Activated CD8-positive, alpha-beta memory T cell treated with anti-CD3 and anti-CD28 coated beads, Interleukin-2, amount 50 U/mL, for 24 hours (primary cell): Measurements from ENCODE around the gene TTC32.
A peak's percentile ranks its signal among the peaks of the same experiment; 100 is the strongest.
"Not testable (repeated sequence)": the region's sequence is repeated elsewhere in the genome, so short reads cannot be mapped to it uniquely, and the experiment has no call there.

Source experiments
- DNase-seq: peaks from one replicate; pipeline ENCODE4 v3.0.0-alpha.2; 2020; ENCODE audit errors: extremely low read depth

TTC32 gene

DNA sequence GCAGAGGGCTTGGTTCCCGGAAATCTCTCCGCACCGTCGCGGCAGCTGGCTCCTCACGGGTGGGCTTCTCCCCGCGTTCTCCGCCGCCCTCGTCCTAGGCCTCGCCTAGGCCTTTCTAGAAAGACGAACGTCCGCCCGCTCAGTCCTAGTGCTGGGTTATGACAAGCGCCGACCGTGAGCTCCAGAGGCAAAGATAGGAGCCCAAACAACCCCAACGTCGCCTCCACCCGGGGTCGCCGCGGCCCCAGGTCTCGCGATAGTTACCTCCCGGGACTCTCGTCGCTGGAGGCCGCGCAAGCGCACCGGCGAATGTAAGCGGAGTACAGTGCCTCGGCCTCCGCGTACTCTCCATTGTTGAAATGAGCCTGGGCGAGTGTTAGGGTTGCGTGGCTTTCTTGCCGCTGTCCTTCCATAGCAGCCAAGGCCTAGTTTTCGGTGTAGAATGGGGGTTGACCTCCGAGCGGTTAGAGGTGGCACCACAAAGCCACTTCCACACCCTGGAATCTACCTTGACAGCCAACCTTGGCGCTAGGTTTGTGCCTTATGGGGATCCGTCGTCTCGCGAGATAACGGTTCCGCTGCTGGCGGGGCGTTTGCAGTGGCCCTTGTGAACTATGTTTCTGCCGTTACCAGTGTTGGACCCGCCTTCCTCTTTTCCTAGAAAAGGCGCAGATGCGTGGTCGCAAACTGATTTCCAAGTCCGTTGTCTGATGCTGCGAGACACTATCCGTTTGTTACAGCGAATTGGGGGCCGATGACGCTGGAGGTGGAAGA is at the start of gene TTC32:
TSS of gene TTC32 (minus strand) at position 542 of the 774 bp plus-strand sequence. CDS start at position 413, 129 bp downstream.
- peak; percentile 74 for DNase-seq

DNA sequence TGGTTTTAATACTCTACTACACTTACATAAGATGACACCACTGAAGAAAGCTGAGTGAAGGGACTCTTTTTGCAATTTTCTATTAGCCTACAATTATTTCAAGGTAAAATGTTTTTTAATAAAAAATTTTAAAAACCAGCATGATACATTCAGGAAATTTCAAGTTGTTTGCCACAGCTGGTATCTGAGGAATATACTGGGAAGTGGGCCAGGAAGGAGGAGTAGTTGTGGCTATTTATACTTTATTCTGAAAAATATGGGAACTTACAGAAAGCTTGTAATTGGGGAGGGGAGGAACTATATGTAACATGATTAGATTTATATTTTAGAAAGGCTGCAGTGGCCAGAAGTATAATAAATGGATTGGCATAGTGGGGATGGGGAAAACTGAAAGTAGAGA is 47.3 kb upstream of the TTC32 start:
- no peak for DNase-seq

DNA sequence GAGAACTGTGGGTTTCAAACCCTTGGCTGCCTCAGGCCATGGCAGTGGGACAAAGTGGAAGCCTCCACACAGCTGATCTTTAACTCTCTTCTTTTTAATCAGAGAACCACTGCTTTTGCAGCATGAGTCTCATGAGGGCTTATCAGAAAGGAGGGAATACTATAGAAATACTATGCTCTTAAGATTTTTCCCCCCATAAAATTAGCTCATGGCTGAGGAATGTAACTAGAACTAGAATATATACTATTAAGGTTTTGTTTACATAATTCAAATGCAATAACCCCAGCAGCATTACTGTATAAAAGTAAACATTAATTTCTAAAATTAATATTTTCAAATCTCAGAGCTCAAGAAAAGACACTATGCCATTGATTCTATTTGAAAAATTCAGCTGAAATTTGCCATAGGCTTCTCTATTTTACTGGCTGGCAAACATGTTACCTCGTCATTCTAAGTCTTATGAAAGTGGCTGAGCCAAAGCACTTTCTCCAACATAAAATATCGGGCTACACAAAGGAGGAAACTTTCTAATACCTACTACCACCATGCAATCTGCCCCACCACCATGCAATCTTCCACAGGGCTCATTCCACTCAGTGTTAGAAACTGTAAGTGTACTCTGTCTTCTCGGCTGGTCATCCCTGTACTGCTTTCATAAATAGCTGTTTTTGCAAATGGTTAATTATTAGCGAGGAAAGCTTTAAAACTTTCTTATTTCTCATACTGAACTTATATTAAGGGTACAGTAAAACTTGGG is 45.6 kb upstream of the TTC32 start:
- no peak for DNase-seq

DNA sequence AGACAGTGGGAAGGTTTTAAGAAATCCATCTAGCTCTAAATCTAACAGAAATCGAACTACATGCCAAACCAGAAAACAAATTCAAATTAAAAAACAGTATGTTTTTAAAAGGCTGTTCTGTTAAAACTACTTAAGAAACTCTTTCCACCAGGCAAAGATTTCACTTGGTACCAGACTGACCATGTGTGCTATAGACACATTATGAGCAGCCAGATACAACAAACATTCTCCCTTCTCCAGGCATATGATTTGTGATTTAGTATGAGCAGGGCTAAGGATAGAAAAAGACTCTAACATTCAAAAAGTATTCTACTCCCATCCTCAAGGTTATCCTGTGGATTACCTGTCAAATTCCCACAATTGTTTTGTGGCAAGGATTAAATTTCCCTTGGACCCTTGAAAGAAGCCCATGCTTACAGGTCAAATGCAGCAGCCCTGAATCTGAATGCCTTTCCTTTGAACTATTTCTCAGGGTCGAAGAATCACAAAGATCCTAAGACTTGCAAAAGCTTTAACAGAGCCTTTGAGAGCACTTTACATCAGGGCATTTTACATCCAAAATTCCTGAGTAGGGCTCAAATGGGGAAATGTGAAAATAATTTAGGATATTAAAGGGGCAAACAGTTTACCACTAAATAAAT is 42.5 kb upstream of the TTC32 start:
- no peak for DNase-seq

DNA sequence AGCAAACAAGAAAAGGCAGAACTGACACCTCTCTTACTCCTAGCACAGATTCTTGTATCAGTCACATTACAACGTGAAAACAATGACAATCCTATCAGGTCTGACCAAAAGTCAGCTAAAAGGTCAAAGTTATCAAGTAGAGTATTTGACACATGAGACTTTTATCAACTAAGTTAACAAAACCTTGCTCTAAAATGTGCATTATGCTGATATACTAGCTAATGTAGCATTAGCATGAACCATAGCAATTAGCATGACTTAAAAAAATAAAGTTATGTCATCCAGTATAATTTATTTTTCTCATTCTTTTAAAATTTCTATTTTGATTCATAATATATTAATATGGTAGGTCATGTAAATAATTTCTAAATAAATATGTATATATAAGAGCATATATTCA is 41.4 kb upstream of the TTC32 start:
- no peak for DNase-seq

DNA sequence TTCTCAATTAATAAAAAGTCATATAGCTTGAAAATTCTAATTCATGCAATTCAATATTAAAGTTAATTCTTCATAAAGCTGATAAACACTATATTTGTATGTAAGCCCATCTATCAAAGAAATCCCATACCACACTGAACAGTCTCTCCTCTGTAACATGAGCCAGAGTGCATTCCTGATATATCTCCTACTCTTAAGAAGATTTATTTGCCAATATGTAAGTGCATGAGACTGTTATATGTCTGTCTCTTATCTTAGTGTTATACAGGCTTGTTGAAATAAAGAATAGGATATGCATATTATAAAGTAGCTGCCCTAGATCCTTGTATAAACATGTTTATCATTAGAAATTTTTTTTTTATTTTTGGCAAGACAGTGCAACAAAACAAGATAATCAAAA is 40.4 kb upstream of the TTC32 start:
- no peak for DNase-seq

DNA sequence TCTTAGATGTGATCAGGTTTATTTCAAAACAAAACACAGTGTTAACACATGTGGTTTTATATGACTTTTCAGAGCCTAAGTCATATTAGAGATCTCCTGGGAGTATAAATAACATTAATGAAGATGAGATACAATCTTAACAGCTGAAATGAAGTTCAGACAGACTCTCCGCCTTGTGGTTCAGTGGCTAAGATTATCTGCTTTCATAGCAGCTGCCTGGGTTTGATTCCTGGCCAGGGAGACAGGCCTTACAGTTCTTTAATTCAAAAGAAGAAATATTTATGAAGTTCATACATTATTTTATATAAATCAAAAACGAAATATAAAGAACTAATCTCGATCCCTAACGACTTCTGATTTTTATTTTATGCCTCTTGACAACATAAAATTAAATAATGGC is 35.2 kb upstream of the TTC32 start:
- no peak for DNase-seq

DNA sequence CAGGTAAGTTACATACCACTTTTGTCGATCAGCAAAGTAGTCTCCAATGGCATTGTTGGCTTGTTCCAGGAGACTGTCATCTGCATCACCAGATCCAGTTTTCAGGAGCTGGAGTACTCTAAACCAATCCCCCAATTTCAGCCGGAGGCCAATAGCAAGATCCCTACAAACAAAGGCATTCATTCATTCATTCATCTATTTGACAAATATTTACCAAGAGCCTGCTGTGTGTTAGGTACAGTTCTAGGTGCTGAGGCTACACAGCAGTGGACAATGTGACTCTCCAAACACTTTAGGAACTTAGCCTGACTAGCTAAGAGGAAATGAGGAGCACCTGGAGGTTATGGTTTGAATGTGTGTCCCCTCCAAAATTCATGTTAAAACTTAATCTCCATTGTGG is 34.4 kb upstream of the TTC32 start:
- no peak for DNase-seq

DNA sequence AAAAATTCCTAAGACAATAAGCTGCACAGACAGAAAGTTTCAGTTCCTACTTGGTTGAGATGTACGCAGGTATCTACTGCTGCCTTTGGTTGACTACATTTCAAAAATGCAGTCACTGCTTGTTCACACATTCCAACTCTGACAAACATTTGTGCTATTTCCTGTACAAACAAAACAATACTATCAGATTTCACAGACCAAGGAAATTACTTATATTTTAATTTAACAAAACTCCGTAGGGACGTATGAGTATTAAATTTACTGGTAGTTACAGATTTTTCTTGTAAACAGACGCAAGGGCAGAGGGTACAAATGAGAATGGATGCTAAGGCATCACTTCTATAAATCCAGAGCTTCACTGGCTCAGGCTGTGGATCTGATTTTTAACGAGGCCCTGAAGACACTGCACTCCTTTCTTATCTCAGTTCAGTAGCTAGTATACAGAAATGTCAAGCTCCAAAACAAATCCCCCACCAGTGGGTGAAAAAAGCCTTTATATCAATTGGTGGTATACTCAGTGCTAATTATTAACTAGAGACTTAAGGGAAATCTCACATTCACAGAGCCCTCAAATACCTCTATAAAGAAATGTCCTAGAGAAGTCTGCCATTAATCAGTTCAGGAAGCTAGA is 31.7 kb upstream of the TTC32 start:
- DNase-seq, result no peak

DNA sequence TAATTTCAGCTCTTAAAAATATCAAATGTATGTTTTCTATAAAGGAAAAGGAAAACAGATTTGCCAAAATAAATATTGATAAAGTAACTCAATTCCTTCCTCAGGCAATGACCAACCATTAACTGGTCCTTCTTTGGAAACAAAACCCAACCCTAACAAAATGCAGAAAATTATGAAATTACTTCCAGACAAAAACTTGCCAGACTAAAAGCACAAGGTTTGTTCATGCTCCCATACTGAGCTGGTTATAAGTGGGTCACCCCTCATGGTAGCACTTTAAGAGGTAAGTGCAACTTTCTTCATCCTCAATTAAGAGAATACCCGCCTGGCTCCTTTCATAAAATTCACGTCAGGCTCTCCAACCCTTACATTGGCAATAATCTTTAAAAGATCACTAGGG is 31.1 kb upstream of the TTC32 start:
- DNase-seq, result no peak

DNA sequence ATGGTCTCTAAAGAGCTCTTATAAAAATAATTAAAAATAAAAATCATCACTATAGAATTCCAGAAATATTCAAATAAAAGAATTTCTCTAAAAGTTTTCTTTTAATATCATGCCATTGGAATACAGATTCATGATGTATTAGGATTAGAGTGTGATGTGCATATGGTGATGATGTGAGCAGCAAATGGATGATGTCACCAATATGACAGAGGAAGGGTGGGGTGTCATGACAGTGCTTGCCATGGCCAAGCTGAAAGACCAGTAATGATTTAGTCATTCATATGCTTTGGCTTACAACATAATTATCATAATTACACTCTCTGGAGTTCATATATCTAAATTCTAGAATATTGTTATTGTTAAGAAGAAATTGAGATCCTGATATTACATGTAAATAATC is 27.4 kb upstream of the TTC32 start:
- no peak for DNase-seq

DNA sequence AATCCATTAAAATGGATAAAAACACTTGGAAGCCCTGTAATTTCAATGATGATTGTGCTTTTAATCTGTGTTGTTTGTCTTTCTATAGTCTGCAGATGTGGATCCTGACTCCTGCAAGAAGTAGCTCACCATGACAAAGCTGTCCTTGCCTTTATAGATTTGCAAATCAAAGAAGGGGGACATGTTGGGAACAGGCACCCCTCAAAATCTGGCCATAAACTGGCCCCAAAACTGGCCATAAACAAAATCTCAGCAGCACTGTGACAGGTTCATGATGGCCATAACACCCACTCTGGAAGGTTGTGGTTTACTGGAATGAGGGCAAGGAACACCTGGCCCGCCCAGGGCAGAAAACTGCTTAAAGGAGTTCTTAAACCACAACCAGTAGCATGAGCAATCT is 26.0 kb upstream of the TTC32 start:
- not testable (repeated sequence) for DNase-seq

DNA sequence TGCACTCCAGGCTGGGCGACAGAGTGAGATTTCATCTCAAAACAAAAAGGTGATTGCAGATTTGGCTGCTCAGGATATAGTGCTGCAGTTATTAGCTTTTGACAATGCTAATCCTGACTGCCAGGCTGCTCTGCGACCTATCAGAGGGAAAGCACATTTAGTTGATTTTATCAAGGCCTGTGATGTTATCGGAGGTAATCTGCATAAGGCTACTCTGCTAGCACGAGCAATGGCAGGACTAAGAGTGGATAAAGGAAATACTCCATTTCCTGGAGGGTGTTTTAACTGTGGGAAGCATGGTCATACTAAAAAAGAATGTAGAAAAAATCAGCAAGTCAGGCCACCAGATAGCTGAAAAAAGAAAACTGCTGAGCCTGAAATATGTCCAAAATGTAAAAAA is 22.7 kb upstream of the TTC32 start:
- DNase-seq, result not testable (repeated sequence)

DNA sequence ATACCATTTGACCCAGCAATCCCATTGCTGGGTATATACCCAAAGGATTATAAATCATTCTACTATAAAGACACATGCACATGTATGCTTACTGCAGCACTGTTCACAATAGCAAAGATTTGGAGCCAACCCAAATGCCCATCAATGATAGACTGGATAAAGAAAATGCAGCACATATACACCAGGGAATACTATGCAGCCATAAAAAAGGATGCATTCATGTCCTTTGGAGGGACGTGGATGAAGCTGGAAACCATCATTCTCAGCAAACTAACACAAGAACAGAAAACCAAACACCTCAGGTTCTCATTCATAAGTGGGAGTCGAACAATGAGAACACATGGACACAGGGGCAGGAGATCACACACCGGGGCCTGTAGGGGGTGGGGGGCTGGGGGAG is 20.4 kb upstream of the TTC32 start:
- not testable (repeated sequence) for DNase-seq

DNA sequence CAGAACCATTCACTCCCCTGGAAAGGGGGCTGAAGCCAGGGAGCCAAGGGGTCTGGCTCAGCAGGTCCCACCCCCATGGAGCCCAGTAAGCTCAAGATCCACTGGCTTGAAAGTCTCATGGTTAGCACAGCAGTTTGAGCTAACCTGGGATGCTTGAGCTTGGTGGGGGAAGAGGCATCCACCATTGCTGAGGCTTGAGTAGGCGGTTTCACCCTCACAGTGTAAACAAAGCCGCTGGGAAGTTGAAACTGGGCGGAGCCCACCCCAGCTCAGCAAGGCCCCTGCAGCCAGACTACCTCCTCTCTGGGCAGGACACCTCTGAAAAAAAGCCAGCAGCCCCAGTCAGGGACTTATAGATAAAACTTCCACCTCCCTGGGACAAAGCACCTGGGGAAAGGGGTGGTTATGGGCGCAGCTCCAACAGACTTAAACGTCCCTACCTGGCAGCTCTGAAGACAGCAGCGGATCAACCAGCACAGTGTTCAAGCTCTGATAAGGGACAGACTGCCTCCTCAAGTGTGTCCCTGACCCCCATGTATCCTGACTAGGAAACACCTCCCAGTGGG is 14.7 kb upstream of the TTC32 start:
- no peak for DNase-seq

DNA sequence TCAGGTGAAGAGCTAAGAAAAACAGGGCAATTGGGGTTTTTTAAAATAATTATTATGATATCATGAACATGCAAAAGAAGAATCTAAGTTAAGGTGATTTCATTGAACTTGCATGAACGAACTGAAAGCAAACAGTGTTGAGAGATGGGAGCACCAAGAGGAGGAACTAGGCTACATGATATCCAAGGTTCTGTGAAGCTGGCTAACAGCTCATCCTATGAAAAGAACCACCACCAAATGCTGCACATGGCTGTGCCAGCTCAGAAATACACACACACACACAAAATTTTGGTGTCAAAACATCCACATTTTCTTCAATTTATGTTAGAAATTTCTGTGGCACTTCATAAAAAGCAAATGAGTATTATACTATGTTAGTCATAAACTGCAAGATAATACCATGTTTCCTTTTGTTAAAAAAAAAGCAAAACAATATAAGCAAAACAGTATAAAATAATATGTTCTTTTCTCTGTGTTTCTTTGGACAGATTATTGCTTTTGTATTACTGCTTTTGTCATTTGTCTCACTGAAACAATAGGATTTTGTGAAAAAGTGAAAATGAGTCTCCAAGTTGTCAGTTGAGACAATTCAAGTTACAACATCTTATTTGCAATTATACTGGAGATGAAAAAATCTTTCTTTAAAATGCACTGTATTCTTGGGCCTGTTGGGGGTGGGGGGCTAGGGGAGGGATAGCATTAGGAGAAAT is 12.6 kb upstream of the TTC32 start:
- DNase-seq, result no peak

DNA sequence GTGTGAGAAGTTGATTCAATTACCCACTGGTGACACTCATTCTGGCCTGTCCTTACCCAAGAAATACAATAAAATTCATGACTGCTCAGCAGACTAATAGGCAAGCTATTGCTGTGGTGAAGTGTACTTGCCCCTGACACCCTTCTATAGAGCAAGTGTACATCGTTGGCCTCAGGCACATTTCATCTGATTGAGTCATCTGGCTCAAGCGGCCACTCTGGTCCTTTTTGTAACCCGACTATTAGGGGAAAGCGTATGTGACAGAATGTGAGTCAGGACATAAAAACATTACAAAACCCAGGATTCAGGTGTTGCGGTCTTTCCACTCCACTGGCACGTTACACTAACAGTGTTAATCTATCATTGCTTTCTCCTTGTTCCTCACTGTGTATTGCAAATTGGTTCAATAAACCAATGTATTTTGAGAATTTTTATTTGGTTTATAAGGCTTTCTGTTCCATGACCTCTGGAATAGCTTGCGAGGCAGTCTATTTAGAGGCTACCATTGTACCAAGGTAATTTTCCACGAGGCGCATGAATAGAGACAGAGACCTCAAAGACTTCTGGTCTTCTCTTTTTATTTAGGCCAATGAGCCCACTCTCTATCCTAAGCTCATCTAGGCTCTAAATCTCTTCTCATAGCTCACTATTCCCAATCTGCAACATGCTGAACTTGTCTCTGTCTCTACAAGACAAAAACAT is 10.2 kb upstream of the TTC32 start:
- no peak for DNase-seq

DNA sequence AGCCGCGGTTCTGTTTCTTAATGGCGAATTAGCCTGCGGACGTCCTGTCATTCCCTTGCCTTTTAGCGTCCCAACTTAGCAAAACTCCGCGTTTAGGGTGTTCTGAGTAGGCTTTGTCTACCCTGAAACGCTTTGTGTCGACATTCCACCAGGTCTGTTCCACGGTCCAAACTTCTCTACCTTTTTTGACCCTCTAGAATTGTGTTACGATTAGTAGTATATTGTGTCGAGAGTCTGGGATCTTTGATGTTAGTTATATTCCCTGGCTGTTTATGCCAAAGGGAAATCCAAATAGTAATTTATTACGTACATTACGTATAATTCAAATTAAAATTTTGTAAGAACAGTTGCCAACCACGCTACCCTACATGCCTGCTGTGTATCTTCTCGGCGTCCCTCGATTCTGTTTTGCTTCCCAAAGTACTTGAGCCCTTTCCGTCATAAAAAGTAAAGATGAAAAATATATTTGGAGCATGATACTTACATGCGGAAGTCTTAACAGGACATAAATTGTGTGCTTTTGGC is 495 bp upstream of the TTC32 start:
- no peak for DNase-seq

DNA sequence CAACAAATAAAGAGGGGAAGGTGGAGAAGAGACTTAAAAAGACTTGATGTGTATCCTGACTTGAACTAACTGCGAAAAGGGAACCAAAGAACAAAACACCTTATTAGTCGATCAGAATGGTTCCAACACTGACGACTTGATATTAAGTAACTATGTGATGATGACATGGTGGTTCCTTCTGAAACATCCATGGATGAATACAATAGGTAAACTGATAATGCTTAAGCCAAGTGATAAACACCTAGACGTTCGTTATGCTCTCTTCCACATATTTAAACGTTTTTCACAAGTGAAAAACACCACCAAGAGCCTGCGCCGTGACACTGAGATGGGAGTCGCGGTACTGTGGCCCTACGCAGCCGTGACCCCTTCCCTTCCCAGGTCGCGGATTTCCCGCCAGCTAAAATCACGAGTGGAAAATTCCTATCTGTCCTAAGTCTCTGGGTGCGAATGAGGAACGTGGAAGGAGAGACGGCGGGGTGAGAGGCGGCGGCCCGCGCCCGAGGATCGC is 797 bp downstream of the TTC32 start:
- no peak for DNase-seq
